ENCODE data around the gene ATP1B4. TPM values are rescaled to one million over a fixed set of nuclear protein-coding genes. Genes with fewer than 3 reads are reported as not detected.

ATP1B4 gene
- polyA plus RNA-seq, 1 of the 3 experiments (the other 2 are of a cell fraction), result not detected

DNA sequence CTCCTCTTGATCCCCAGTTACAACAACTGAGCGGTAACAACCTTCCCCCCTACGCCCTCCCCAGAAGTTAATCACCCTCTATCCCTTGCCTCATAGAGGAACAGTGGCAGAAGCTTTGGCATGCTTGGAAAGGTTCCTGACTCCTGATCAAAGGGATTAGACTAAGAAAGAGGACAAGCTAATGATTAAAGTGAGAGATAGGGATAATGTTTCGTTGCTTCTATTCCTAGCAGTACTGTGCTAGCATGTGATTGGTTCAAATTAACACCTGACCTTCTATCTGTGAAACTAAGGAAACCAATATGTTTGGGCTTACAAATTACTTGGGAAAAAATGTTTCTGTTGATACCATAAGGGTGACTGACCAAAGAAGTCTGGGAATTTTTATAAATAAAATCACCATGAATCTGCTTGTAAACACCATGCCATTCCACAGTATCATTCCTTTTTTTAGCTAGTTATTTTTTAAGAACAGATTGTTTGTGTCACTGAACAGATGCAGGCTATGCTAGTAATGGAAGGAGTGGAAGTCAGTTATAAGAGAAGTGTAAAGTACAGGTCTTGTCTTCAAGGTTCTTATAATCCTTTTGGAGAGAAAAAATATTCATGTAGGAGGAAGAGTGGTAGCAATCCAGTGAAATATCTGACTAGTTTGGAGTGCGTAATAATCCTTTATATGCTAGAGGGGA is 11.3 kb upstream of the ATP1B4 start:
- H3K9ac ChIP-seq, result no peak overlapping the region
- H3K4me2 ChIP-seq, result no peak overlapping the region
- no peaks in the 10 kb centered on the region for H3K36me3 ChIP-seq (replicated peaks in 1 of 2; ENCODE audit: control insufficient read depth in 1 of 2, insufficient read depth in 2 of 2, low read length in 1 of 2)
- H3K9me3 ChIP-seq, result no peaks in the 10 kb centered on the region
- H3K4me3 ChIP-seq (ENCODE audit: low read depth in 2 of 2, low read length in 1 of 2), result no peak overlapping the region
- no peaks in the 10 kb centered on the region for H3K9me2 ChIP-seq
- POLR2A ChIA-PET, result no interaction called here
- H2AFZ ChIP-seq (ENCODE audit: low read depth), result no peak overlapping the region
- no peaks in the 10 kb centered on the region for H3K79me2 ChIP-seq (ENCODE audit: insufficient read depth)
- DNase-seq, result no peak
- 11% methylated on average over 4 of the region's 4 CpGs for WGBS (ENCODE audit: low lambda C conversion rate)
- CTCF ChIA-PET, result interaction anchor here (0.9 kb wide), 1 partner anchor 18 kb away, joined by 3 read pairs; no protein-coding TSS in a partner anchor
- no peak for TF ChIP-seq TAF1 (IDR thresholded peaks at IDR 0.05; ENCODE audit: borderline replicate concordance, low read depth, low read length)
- no peak overlapping the region for H3K27ac ChIP-seq (ENCODE audit: low read depth in 2 of 2, low read length in 1 of 2)
- no peaks in the 10 kb centered on the region for H3K4me1 ChIP-seq (ENCODE audit: control insufficient read depth in 1 of 2, insufficient read depth in 2 of 2, low read depth in 1 of 2, low read length in 1 of 2)
- H3F3A ChIP-seq (replicated peaks; ENCODE audit: insufficient read depth), result no peaks in the 10 kb centered on the region
- no peaks in the 10 kb centered on the region for H4K20me1 ChIP-seq (ENCODE audit: insufficient read depth)
- no peaks in the 10 kb centered on the region; the same call in 1 of the 2 replicates for H3K27me3 ChIP-seq (ENCODE audit: insufficient read depth)

GRCh38 chrX:120356084-120356483 is 5.8 kb upstream of the ATP1B4 start:
- H3K4me1 ChIP-seq (ENCODE audit: control insufficient read depth in 1 of 2, insufficient read depth in 2 of 2, low read depth in 1 of 2, low read length in 1 of 2), result no peaks in the 10 kb centered on the region
- no peak overlapping the region for H3K4me3 ChIP-seq (ENCODE audit: low read depth in 2 of 2, low read length in 1 of 2)
- 17% methylated on average over 3 of the region's 3 CpGs for WGBS (ENCODE audit: low lambda C conversion rate)
- H3K36me3 ChIP-seq (replicated peaks in 1 of 2; ENCODE audit: control insufficient read depth in 1 of 2, insufficient read depth in 2 of 2, low read length in 1 of 2), result no peaks in the 10 kb centered on the region
- no peaks in the 10 kb centered on the region for H4K20me1 ChIP-seq (ENCODE audit: insufficient read depth)
- H2AFZ ChIP-seq (ENCODE audit: low read depth), result no peak overlapping the region
- no peaks in the 10 kb centered on the region for H3F3A ChIP-seq (replicated peaks; ENCODE audit: insufficient read depth)
- no peaks in the 10 kb centered on the region for H3K9me3 ChIP-seq
- no peak overlapping the region for H3K4me2 ChIP-seq
- ChIA-PET CTCF (no interaction called here), POLR2A (no interaction called here)
- DNase-seq, result no peak
- no peak overlapping the region for H3K9ac ChIP-seq
- H3K27me3 ChIP-seq (ENCODE audit: insufficient read depth), result peaks cover 4% of the 10 kb centered on the region; the same call in 1 of the 2 replicates
- H3K9me2 ChIP-seq, result no peaks in the 10 kb centered on the region
- H3K27ac ChIP-seq (ENCODE audit: low read depth in 2 of 2, low read length in 1 of 2), result no peak overlapping the region
- no peak for TF ChIP-seq USF1 (IDR thresholded peaks at IDR 0.05; ENCODE audit: borderline replicate concordance, low read depth)
- no peak for TF ChIP-seq EP300 (IDR thresholded peaks at IDR 0.05; ENCODE audit: borderline replicate concordance in 1 of 2, low read depth in 1 of 2, low read length in 1 of 2)
- no peak for TF ChIP-seq JUND (IDR thresholded peaks at IDR 0.05)
- no peak for TF ChIP-seq RXRA (IDR thresholded peaks at IDR 0.05; ENCODE audit: borderline replicate concordance, low read depth)
- no peak for TF ChIP-seq MXI1 (IDR thresholded peaks at IDR 0.05; ENCODE audit: low read depth, low read length)
- TF ChIP-seq SMC3 (IDR thresholded peaks at IDR 0.05; ENCODE audit: low read depth, low read length), result no peak
- no peak for TF ChIP-seq EZH2phosphoT487 (IDR thresholded peaks at IDR 0.05; ENCODE audit: borderline replicate concordance, low read depth)
- no peak for TF ChIP-seq TAF1 (IDR thresholded peaks at IDR 0.05; ENCODE audit: borderline replicate concordance, low read depth, low read length)
- no peak for TF ChIP-seq POLR2AphosphoS5 (IDR thresholded peaks at IDR 0.05; ENCODE audit: low read depth, low read length)
- no peak for TF ChIP-seq FOSL2 (IDR thresholded peaks at IDR 0.05; ENCODE audit: borderline replicate concordance, low read depth)
- TF ChIP-seq RFX5 (IDR thresholded peaks at IDR 0.05; ENCODE audit: low read length), result no peak
- no peak for TF ChIP-seq FOXJ3 (CRISPR knock-in tag; IDR thresholded peaks at IDR 0.05)
- TF ChIP-seq NFIC (IDR thresholded peaks at IDR 0.05; ENCODE audit: borderline replicate concordance), result no peak
- TF ChIP-seq MEF2A (IDR thresholded peaks at IDR 0.05; ENCODE audit: borderline replicate concordance, low read depth), result no peak
- TF ChIP-seq TCF12 (IDR thresholded peaks at IDR 0.05), result no peak
- no peak for TF ChIP-seq GATA2 (CRISPR knock-in tag; IDR thresholded peaks at IDR 0.05)
- no peak for TF ChIP-seq RCOR1 (IDR thresholded peaks at IDR 0.05; ENCODE audit: low read length)
- TF ChIP-seq SIN3A (IDR thresholded peaks at IDR 0.05; ENCODE audit: borderline replicate concordance, low read depth, low read length), result no peak
- H3K79me2 ChIP-seq (ENCODE audit: insufficient read depth), result no peaks in the 10 kb centered on the region
